NCI-H1417 treated with DMSO at 0.1 percent for 48 hours (cell line): ENCODE results near the gene LEPR.
"Not testable (repeated sequence)": the region's sequence is repeated elsewhere in the genome, so short reads cannot be mapped to it uniquely, and the experiment has no call there.

ENCODE experiments used
- DNase-seq: peaks from one replicate; lab custom pipeline; 2025; lab: John Stamatoyannopoulos, UW

The LEPR gene

DNA sequence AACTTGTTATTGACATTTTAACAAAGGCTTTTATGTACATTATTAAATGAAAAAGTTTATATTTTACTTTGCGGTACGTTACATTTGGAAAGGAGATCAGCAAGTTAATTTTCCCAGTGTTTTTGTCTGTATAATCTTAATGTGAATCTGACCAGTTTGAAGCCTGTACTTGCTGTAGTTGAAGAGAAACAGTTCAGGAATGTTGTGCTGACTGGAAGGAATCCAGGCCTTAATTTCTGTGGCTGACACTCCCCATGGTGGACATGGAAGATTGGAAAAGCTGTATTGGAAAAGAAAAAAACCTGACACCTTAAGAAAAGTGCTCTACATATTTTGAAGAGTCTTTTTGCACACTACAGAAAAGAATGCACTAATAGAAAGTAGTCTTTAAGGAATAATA, 15.5 kb downstream of the LEPR start:
- DNase-seq, result no peak

DNA sequence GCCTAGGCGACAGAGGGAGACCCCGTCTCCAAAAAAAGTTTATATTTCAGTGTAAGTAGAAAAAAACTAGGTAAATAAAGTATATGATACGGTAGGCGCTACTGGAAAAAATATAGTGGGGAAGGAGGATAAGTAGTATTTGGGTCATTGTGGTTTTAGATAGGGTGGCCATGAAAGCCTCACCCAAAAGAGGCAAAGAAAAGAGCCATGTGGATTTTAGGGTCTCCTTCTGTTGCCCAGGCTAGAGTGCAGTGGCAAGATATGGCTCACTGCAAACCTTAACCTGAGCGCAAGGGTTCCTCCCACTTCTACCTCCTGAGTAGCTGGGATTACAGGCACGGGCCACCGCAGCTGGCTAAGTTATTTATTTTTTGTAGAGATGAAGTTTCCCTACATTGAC, 17.1 kb downstream of the LEPR start:
- no peak for DNase-seq

DNA sequence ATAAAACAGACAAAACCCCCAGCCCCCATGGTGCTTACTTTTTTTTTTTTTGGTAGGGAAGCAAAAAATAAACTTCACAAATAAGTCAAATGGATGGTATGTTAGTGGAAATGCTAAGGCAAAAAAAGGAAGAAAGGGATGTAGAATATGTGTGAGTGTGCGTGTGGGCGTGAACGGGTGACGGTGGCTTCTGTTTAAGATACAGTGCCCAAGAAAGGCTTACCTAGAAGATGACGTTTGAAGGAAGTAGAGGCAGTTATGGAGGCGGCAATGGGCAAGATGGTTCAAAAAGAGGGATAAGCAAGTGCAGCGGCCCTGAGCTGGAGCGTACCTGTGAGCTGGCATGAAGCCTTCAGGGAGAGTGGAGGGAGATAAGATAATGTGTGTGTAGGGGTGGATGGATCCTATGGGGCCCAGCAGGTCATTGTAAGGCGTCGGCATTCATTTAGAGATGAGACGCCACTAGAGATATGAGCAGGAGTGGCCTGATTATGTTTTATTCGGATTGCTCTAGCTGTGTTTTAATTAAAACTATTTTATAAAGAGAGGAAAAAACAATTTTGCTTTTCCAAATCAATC, 19.9 kb downstream of the LEPR start:
- DNase-seq, result no peak

DNA sequence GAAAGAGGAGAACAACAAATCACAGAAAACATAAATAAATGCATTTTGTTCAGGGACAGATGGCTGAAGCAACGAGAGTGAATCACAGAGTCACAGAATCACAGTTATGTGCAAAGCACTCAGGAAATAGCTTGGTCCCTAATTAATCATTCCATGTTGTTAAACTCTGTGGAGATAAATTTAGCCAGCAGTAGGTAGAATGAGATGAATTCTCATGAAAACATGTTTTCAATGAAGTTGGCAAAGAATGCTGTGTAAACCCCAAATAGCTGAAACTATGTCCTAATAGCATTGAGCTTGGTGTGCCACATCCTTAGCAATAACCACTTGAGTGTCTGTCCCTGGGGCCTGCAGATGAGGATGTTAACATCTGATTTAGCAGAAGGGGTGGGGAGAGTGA, 20.4 kb downstream of the LEPR start:
- no peak for DNase-seq

DNA sequence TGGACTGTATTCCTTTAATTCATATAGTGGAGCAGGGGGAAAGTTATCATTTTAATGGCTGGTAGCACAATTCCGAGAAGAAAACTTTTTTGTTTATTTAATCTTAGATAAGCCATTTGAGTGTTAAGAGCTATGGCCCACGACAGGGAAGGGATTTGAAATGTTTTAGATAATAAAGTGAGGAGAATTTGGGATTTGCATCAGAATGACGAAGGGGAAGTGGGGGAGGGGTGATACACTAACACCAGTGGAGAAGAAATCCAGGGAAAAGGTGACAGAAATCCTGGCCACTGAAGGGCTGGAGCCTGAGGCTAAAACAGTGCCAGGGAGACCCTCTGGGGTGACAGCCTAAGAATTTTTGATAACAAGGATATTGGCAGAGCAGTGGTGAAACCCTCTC, 21.0 kb downstream of the LEPR start:
- no peak for DNase-seq

DNA sequence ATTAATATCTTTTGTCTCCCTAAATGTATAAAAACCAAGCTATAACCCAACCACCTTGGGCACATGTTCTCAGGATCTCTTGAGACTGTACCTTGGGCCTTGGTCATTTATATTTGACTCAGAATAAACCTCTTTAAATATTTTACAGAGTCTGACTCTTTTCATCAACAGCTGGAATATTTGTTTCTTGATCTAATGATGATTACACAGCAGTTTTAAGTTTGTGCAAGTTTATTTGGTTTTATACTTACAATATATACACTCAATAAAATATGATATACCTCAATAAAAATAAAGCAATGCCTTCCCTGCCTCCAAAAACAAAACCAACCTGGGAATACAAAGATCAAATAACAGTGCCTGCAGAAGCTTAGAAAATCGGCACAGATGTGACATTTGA, 22.0 kb downstream of the LEPR start:
- no peak for DNase-seq

DNA sequence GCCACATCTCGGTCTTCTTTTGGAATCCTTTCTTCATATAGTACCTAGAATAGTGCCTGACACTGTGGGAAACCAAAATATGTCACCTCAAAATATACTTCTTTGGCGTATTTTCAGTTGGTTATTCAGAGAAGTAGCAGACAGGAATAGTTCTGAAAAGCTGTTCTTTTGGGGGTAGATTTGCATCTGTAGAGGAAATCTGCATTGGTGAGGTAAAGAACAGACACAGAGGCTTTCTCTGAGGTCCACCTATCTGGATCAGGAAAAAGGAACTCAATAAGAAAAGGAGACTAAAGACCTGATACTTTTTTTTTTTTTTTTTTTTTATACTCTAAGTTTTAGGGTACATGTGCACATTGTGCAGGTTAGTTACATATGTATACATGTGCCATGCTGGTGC, 23.2 kb downstream of the LEPR start:
- DNase-seq, result no peak

DNA sequence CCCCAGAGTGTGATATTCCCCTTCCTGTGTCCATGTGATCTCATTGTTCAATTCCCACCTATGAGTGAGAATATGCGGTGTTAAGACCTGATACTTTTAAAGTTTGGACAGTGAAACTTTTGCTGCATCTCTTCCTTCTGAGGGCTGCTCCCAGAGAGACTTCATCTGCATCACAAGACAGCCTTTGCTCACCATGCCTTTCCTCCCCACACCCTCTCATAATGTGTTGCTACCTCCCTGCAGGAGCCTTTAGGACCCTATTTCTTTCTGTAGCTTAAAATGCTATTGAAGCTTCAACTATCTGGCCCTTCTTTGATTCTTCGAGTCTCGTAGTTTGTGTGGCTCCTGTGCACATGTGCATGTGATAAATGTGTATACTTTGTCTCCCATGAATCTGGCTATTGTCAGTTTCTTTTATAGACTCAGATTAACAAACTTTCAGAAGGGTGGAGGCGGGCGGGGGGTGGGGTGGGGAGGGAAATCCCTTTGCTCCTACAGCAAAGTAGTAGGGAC, 23.7 kb downstream of the LEPR start:
- DNase-seq, result no peak

DNA sequence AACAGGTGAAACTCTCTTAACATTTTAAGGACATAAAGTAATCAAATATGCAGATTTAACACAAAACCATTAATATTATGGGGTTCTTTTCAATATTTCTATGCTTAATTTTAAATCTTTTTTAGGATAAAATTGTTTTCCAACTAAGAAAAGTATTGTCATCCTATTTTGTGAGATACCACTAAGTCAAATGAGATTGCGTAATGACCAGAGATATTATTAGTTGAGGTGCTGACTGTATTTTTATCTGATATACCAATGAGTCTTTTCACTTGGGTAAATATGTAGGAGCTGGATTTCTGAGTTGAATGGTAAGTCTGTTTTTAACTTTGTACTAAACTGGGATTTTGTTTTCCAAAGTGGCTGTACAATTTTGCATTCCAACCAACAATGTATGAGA, 25.4 kb downstream of the LEPR start:
- no peak for DNase-seq

DNA sequence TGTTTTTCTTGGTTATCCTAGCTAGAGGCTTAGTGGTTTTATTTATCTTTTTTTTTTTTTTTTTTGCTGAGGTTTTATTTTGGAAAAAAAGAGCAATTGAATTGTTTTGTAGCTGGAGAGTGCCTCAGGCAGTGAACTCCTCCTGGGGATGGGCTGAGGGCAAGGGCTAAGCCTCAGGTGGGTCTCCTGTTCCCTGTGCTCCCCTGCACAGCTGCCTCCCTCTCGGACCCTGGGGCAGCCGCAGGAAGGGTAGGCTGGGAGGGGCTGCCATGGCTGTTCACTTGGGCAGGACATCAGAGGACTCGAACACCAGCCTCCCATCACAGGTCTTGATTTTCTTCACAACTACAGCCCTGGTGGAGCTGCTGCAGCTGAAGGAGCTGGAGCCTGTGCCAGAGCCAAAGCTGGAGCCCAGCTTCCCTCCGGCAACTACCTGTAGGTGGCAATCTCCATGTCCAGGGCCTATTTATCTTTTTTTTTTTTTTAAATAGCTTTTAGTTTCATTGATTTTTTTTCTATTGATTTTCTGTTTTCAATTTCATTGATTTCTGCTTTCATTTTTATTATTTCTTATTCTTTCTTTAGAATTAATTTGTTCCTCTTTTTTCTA, 28.9 kb downstream of the LEPR start:
- DNase-seq, result no peak

DNA sequence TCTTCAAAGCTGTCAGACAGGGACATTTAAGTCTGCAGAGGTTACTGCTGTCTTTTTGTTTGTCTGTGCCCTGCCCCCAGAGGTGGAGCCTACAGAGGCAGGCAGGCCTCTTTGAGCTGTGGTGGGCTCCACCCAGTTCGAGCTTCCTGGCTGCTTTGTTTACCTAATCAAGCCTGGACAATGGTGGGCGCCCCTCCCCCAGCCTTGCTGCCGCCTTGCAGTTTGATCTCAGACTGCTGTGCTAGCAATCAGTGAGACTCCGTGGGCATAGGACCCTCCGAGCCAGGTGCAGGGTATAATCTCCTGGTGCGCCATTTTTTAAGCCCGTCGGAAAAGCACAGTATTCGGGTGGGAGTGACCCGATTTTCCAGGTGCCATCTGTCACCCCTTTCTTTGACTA, 35.2 kb downstream of the LEPR start:
- not testable (repeated sequence) for DNase-seq

DNA sequence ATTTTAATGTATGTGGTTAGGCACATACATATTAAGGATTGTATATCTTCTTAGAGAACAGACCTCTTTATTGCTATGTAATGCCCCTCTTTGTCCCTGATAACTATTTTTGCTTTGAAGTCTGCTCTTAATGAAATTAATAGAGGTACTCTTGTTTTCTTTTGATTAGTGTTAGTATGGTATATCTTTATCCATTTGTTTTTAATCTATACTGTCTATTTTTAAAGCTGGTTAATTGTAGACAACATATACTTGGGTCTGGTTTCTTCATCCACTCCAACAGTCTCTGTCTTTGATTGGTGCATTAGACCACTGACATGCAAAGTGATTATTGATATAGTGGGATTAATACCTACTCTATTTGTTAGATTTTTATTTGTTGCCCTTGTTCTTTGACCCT, 36.0 kb downstream of the LEPR start:
- DNase-seq, result no peak

DNA sequence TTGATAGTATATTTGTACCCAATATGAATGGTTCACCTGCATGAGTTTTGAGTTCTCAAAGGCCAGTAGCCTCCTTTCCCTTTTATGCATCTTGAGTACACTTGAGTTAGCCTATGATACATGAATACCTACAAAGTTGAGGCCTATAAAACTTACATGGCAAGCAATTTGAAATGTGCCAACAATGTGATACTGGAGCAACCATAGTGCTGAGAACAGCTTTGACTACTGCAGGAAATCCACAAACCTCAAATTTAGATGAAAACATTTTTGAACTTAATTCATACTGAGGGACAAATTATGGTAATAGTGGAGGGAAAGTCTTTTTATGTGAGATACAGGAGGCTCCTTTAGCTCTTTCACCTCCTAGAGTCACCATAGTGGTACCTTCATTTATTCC, 37.4 kb downstream of the LEPR start:
- no peak for DNase-seq

DNA sequence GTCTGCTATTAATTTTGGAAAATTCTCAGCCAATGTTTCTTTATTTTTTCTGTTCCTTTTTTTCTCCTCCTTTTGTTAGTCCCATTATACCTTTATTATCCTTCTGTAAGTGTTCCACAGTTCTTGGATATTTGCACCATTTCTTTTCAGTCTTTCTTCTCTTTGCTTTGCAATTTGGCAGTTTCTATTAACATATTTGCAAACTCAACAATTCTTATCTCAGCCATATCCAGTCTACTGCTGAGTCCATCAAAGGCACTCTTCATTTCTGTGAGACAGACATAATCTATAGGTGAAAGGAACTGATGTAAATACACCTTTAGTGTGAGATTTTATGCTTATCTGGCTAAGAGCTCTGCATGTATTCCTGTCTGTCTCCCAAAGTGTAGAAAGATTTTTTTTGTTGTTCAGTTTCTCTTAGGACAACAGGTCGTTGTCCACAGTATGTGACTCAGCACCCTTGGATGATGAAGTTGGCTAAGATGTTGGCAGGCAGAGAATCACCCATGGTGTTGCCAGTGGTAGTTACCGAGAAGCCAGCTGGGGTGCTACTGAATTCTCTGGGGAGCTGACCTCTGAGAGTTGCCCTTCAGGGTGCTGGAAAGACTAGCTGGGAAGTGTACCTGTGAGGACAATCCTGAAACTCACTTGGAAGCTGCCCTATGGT, 38.4 kb downstream of the LEPR start:
- no peak for DNase-seq

DNA sequence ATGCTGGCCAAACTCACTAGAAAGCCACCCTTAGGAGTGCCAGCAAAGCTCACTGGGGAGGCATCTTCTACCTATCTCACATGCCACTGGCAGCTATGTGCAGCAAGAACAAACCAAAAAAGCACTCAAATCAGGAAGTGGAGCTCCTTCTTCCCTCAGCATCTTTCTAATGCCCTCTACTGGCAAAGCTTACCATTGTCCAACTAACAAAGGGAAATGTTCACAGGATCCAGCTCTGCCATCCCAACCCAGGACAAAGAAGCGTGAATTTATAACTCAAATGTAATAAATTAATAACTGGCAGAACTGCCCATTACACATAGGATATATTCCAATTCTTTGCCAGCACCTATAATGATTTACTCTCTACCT, 38.9 kb downstream of the LEPR start:
- no peak for DNase-seq

DNA sequence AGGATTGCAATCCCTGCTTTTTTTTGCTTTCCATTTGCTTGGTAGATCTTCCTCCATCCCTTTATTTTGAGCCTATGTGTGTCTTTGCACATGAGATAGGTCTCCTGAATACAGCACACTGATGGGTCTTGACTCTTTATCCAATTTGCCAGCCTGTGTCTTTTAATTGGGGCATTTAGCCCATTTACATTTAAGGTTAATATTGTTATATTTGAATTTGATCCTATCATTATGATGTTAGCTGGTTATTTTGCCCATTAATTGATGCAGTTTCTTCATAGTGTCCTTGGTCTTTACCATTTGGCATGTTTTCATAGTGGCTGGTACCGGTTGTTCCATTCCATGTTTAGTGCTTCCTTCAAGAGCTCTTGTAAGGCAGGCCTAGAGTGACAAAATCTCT, 45.4 kb downstream of the LEPR start:
- DNase-seq, result not testable (repeated sequence)

DNA sequence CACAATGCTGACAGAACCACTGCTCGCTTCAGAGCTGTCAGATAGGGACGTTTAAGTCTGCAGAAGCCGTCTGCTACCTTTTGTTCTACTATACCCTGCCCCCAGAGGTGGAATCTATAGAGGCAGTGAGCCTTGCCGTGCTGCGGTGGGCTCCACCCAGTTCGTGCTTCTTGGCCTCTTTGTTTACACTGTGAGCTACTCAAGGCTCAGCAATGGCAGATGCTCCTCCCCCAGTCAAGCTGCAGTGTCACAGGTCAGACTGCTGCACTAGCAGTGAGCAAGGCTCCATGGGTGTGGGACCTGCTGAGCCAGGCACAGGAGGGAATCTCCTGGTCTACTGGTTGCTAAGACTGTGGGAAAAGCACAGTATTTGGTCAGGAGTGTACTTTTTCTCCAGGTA, 47.1 kb downstream of the LEPR start:
- DNase-seq, result no peak

DNA sequence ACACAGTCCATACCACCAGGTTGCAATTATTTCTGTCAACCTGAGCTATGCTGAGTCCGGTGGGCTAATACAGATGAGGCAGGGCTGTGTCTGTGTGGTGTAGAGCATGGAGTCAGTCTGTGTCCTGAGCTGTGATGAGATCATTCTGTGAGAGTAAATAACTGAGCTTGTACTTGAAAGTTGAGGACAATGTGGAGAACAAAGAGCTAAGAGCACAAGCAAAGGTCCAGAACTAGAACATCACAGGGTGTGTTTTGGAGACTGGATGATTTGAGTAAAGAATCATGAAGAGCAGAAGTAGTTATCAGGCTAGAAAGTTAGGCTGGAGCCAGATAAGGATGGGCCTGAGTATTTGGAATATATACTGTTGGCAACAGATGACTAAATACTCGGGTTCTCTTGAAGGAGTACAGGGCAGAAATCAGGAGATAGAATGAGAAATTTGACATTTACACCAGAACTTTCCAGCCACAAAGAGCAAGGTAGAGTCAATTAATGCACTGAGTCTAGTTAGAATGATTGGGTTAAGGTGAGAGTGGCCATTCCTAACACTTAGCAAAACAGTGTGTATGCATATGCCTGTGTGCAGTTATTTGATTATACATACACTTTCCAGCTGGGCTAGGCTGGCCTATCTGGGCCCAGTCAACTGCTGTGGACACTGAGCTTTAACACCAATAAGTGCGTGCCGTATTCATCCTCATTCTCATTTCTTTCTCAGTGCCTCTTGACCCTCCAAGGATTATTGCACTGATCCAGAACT, 48.8 kb downstream of the LEPR start:
- no peak for DNase-seq

DNA sequence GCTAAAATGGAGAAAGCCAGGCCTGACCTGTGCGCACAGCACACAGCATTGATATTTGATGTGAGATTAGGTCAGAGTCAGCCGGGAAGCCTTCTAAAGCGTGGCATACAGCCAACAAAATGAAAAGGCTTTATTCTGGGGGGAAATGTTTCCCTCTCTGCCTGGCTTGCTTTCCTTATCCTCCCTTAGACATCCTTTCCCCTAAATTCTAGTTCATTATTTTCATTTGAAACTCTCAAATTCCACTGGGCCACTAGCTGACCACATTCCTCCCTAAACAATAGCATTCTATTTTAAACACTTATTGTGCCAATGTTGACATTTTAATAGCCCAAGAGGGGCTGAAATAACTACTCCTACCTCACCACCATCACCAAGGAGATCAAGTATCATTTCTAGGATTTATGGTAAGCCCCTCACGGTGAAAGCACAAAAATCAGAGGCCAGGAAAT, 49.4 kb downstream of the LEPR start:
- no peak for DNase-seq
